Peyer's patch (tissue), 4 donors: ENCODE results near the gene VPS8.

Experiments
- POLR2A ChIP-seq, 2 donors: fragments of 450-650 bp; IDR thresholded peaks; one replicate each; pipeline ENCODE4 v1.5.1; 2017; ENCODE audit warnings: antibody characterized with exemption in 2 of 2, mild to moderate bottlenecking in 2 of 2, moderate library complexity in 2 of 2
- TF ChIP-seq, protein P1 (sequence below), 6 experiments: fragments of 450-650 bp in 4 of 6; fragments of 200-600 bp in 2 of 6; sonication (generic) in 1 of 6; IDR thresholded peaks; one replicate each; pipeline ENCODE4 v1.5.1; 2017 to 2019; ENCODE audit warnings: antibody characterized with exemption in 6 of 6, mild to moderate bottlenecking in 3 of 6, moderate library complexity in 1 of 6

DNA sequence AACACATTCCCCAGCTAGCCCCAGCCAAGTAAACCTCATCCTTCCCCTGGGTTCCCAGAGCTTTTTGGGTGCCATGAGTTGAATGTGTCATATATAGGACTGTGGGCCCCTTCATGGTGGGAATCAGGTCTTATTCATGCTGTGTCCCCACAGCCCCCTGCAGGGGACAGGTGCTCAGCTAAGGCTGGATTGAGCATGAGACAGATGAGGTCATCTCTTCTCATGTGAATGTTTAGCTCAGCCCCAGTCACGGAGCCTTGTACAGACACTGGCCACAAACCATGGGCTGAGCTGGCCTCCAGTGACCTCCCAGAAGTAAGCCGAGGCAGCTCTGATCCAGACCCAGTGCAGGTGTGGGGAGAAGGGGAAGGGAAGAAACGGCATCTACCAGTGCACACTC, 270.2 kb downstream of the VPS8 start:
- TF ChIP-seq, protein P1, sequence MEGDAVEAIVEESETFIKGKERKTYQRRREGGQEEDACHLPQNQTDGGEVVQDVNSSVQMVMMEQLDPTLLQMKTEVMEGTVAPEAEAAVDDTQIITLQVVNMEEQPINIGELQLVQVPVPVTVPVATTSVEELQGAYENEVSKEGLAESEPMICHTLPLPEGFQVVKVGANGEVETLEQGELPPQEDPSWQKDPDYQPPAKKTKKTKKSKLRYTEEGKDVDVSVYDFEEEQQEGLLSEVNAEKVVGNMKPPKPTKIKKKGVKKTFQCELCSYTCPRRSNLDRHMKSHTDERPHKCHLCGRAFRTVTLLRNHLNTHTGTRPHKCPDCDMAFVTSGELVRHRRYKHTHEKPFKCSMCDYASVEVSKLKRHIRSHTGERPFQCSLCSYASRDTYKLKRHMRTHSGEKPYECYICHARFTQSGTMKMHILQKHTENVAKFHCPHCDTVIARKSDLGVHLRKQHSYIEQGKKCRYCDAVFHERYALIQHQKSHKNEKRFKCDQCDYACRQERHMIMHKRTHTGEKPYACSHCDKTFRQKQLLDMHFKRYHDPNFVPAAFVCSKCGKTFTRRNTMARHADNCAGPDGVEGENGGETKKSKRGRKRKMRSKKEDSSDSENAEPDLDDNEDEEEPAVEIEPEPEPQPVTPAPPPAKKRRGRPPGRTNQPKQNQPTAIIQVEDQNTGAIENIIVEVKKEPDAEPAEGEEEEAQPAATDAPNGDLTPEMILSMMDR (IDR thresholded peaks at IDR 0.05) = no peak
- no peak for TF ChIP-seq POLR2A (IDR thresholded peaks at IDR 0.05)
